IgD-negative memory B cell (primary cell): ENCODE results near the gene GALE. TPM values are rescaled to one million over a fixed set of nuclear protein-coding genes. Genes with fewer than 3 reads are reported as not detected.
"Not testable (repeated sequence)": the region's sequence is repeated elsewhere in the genome, so short reads cannot be mapped to it uniquely, and the experiment has no call there.

Experiments
- H3K27ac Mint-ChIP-seq, 3 donors: one replicate each; pipeline ENCODE4 v1.8.0; 2020 to 2022; ENCODE audit warnings: mild to moderate bottlenecking in 3 of 3, mixed read lengths in 3 of 3, moderate library complexity in 1 of 3
- H3K27me3 Mint-ChIP-seq: one replicate; pipeline ENCODE4 v1.8.0; 2021; ENCODE audit warnings: mixed read lengths
- H3K36me3 Mint-ChIP-seq: one replicate; pipeline ENCODE4 v1.8.0; 2020; ENCODE audit warnings: mild to moderate bottlenecking, mixed read lengths
- H3K4me1 Mint-ChIP-seq, 3 donors: one replicate each; pipeline ENCODE4 v1.8.0; 2020 to 2022; ENCODE audit warnings: mixed read lengths in 3 of 3, mild to moderate bottlenecking in 1 of 3
- H3K4me3 Mint-ChIP-seq, 4 donors: one replicate each; pipeline ENCODE4 v1.8.0; 2020 to 2022; ENCODE audit warnings: mild to moderate bottlenecking in 4 of 4, mixed read lengths in 4 of 4, moderate library complexity in 3 of 4
- H3K9me3 Mint-ChIP-seq, 3 donors: one replicate each; pipeline ENCODE4 v1.8.0; 2020 to 2021; ENCODE audit warnings: mixed read lengths in 3 of 3, mild to moderate bottlenecking in 1 of 3
- polyA plus RNA-seq: library from polyadenylated mRNA; unstranded; fragments of 300-500 nt; fragmentation: Illumina TruSeq; gene quantifications from one replicate; pipeline ENCODE4 v1.2.3, GENCODE V29; 2021

The GALE gene
- polyA plus RNA-seq, 1 donor from 2014 or later: 8.0 TPM

DNA sequence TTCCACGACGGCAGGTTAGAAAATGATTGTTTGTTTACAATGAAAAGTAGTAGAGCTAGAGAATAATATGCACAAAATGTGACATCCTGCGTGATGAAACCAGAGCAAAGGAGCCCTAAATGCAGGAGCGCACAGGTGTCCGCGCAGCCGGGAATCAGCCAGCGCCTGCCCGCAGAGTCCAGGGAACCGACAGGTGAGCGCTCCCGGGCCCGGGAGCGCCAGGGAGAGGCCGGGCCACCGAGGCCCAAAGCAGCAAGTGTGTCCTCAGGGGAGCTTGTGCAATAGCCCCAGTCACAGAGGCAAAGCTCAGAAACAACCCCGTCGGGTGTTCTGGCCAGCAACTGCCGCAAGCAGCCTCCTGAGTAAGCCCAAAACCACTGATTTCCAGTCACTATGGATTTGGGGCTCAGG lies 789 bp upstream of the GALE start:
- Mint-ChIP-seq H3K9me3 (no peaks in the 10 kb centered on the region), H3K4me3 (peak overlapping the region; percentile 85 to 98 (median 94))

DNA sequence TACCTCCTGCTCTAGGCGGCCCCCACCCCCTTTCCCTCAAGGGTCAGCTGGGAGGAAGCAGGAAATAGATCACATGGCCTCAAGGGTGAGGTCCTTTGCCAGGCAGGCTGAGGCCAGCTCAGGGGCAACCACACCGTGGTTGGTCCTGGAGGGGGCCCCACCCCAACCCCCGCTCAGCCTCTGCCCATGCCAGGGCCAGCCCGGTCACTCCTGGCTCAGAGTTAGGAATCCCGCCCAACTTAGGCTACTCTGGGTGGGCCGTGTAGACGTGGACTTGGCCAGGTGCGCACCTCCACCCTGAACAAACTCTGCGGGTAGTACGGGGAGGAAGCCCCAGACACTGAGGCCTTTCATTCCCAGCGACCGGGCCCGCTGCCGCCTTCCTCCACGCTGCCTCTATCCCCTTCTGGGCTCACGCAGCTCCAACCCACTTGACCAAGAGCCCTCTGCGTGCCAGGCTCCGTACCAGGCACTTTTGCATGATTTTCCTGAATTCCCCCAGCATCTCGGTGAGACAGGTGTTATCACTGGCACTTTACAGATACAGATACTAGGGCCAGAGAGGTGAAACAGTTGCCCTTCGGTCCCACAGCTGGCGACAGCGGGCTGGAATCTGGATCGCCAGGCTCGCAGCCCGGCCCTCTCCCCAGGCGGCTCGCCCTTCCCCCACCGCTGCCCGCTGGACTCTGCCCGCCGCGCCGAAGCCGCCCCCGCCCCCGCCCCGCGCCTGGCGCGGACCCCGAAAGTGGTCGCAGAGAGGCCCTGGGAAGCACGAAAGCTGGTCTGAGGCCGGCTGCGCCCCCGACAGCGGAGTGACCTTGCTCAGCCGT lies 769 bp downstream of the GALE start:
- Mint-ChIP-seq H3K4me1 (peaks cover 3 to 9% (median 6%) of the 10 kb centered on the region in 3 donors), H3K36me3 (peaks cover 1% of the 10 kb centered on the region), H3K9me3 (no peaks in the 10 kb centered on the region), H3K4me3 (peak overlapping the region; percentile 85 to 98 (median 94)), H3K27me3 (no peaks in the 10 kb centered on the region), H3K27ac (peak overlapping the region; percentile 67 to 88 (median 84))

More for the DNA sequence above, 789 bp upstream of the GALE start:
- Mint-ChIP-seq H3K4me1 (peaks cover 4 to 9% (median 9%) of the 10 kb centered on the region in 3 donors), H3K27ac (peak overlapping the region in 2 of 3 donors; percentile 88 to 92), H3K27me3 (no peaks in the 10 kb centered on the region), H3K36me3 (peaks cover 1% of the 10 kb centered on the region)

DNA sequence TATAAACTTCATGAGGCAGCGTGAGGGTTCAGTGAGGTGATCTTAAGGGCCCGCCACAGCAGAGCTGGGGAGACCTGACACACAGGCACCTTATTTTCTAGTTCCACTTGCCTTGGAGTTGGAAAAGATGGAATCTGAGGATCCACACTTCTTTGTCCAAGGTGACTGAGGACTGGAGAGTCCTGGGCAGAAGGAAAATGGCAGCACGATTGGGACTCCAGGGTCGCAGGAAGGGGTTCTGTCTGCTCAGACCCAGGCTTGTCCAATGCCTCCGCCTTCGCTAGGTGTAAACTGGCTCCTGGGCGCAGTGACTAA lies 1.3 kb downstream of the GALE start:
- H3K36me3 Mint-ChIP-seq: peaks cover 1% of the 10 kb centered on the region
- peak overlapping the region in 2 of 3 donors; percentile 35 to 75 for H3K27ac Mint-ChIP-seq
- H3K27me3 Mint-ChIP-seq: no peaks in the 10 kb centered on the region
- H3K4me3 Mint-ChIP-seq: peak overlapping the region in 3 of 4 donors; percentile 85 to 98 (median 91)
- H3K4me1 Mint-ChIP-seq: peaks cover 3 to 9% (median 6%) of the 10 kb centered on the region in 3 donors
- no peaks in the 10 kb centered on the region for H3K9me3 Mint-ChIP-seq

GRCh38 chr1:23798662-23799142 lies 1.9 kb downstream of the GALE start:
- Mint-ChIP-seq H3K4me3 (peak overlapping the region; percentile 33 to 98 (median 88)), H3K9me3 (no peaks in the 10 kb centered on the region), H3K36me3 (no peaks in the 10 kb centered on the region), H3K27ac (peak overlapping the region in 2 of 3 donors; percentile 35 to 75), H3K27me3 (no peaks in the 10 kb centered on the region), H3K4me1 (peaks cover 3 to 9% (median 6%) of the 10 kb centered on the region in 3 donors)

GRCh38 chr1:23797478-23798448 lies 2.8 kb downstream of the GALE start:
- peaks cover 3 to 9% (median 6%) of the 10 kb centered on the region in 3 donors for H3K4me1 Mint-ChIP-seq
- H3K27ac Mint-ChIP-seq: peak overlapping the region in 2 of 3 donors; percentile 71 to 75
- no peaks in the 10 kb centered on the region for H3K27me3 Mint-ChIP-seq
- peak overlapping the region in 1 of 4 donors; percentile 91 for H3K4me3 Mint-ChIP-seq
- H3K36me3 Mint-ChIP-seq: no peaks in the 10 kb centered on the region
- no peaks in the 10 kb centered on the region for H3K9me3 Mint-ChIP-seq

GRCh38 chr1:23796466-23797271 lies 3.9 kb downstream of the GALE start:
- Mint-ChIP-seq H3K4me1 (peaks cover 5 to 10% (median 9%) of the 10 kb centered on the region in 3 donors), H3K27ac (peak overlapping the region in 2 of 3 donors; percentile 39 to 47), H3K9me3 (no peaks in the 10 kb centered on the region), H3K27me3 (no peaks in the 10 kb centered on the region), H3K4me3 (peak overlapping the region in 1 of 4 donors; percentile 91), H3K36me3 (no peaks in the 10 kb centered on the region)

- peak overlapping the region in 1 of 4 donors; percentile 63 for H3K4me3 Mint-ChIP-seq
Observed at GRCh38 chr1:23795676-23796465, 4.7 kb downstream of the GALE start.

GRCh38 chr1:23794732-23795182 lies 5.8 kb downstream of the GALE start:
- Mint-ChIP-seq H3K27ac (peak overlapping the region in 1 of 3 donors; percentile 56), H3K4me1 (peaks cover 11 to 14% (median 13%) of the 10 kb centered on the region in 3 donors), H3K4me3 (peak overlapping the region in 1 of 4 donors; percentile 63)
- H3K9me3 Mint-ChIP-seq, H3K27me3 Mint-ChIP-seq, H3K36me3 Mint-ChIP-seq: not testable (repeated sequence)

More at GRCh38 chr1:23795676-23796465, 4.7 kb downstream of the GALE start:
- no peaks in the 10 kb centered on the region for H3K27me3 Mint-ChIP-seq
- no peak overlapping the region for H3K27ac Mint-ChIP-seq
- no peaks in the 10 kb centered on the region for H3K9me3 Mint-ChIP-seq
- H3K4me1 Mint-ChIP-seq: peaks cover 10 to 17% (median 11%) of the 10 kb centered on the region in 3 donors
- no peaks in the 10 kb centered on the region for H3K36me3 Mint-ChIP-seq

- no peak overlapping the region for H3K4me3 Mint-ChIP-seq
- H3K9me3 Mint-ChIP-seq: no peaks in the 10 kb centered on the region
- no peaks in the 10 kb centered on the region for H3K27me3 Mint-ChIP-seq
- peaks cover 10 to 13% (median 11%) of the 10 kb centered on the region in 3 donors for H3K4me1 Mint-ChIP-seq
- H3K27ac Mint-ChIP-seq: peak overlapping the region in 1 of 3 donors; percentile 71
- H3K36me3 Mint-ChIP-seq: no peaks in the 10 kb centered on the region
Observed at GRCh38 chr1:23793861-23794731, 6.5 kb downstream of the GALE start.

DNA sequence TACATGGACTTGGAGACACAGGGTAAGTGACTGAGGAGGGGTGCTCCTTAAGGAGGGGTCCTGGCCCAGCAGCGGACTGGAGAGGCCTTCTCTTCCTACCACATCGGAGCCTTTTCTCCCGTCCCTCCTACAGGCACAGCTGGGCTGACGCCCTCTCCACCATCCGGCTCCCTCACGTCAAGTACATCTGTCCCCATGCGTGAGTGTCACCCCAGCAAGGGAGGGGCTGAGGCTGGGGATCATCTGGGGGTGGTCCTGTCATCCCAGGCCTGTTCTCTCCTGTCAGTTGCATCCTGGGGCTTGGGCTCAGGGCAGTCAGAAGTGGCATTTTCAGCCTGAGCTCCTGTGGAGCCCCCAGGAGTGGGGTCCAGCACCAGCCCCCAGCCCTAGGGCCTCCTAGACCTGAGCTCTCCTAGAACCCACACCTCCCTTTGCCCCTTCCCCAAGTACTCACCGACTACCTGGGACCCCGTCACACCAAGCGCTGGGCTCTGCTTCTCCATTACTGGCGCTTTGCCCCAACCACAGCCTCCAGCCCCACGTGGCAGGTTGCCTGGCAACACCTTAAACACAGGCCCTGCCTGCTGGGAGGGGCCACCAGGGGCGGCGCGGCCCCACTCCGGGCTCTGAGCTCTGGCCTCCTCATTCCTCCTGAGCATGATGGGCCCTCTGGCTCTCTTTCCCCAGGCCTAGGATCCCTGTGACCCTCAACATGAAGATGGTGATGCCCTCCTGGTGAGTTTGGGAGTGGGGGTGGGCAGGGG lies 7.4 kb downstream of the GALE start:
- peaks cover 10 to 13% (median 11%) of the 10 kb centered on the region in 3 donors for H3K4me1 Mint-ChIP-seq
- H3K36me3 Mint-ChIP-seq: no peaks in the 10 kb centered on the region
- H3K9me3 Mint-ChIP-seq: no peaks in the 10 kb centered on the region
- no peaks in the 10 kb centered on the region for H3K27me3 Mint-ChIP-seq
- peak overlapping the region in 2 of 3 donors; percentile 71 to 91 for H3K27ac Mint-ChIP-seq
- peak overlapping the region in 3 of 4 donors; percentile 43 to 65 (median 61) for H3K4me3 Mint-ChIP-seq

- Mint-ChIP-seq H3K27ac (peak overlapping the region; percentile 46 to 98 (median 87)), H3K36me3 (no peaks in the 10 kb centered on the region), H3K4me1 (peaks cover 11 to 13% (median 11%) of the 10 kb centered on the region in 3 donors), H3K27me3 (no peaks in the 10 kb centered on the region), H3K4me3 (peak overlapping the region; percentile 83 to 98 (median 94)), H3K9me3 (no peaks in the 10 kb centered on the region)
Observed at GRCh38 chr1:23792151-23792945, 8.2 kb downstream of the GALE start.
